K562 (cell line): ENCODE data around the gene ORAI3.

ENCODE experiments used
- SREBF2 ChIP-seq: sonication (generic); formaldehyde crosslinking; IDR thresholded peaks from 2 replicates; pipeline ENCODE4 v1.4.0; 2020; ENCODE audit warnings: mild to moderate bottlenecking, missing genetic modification reagents
- ZHX1 ChIP-seq: fragments of 150-350 bp; conservative IDR thresholded peaks from 2 replicates; pipeline ENCODE4 v1.6.1; 2014; ENCODE audit warnings: low read length

GRCh38 chr16:30992931-30993816 is 44.3 kb downstream of the ORAI3 start:
- TF ChIP-seq SREBF2 (CRISPR knock-in tag) (no peak), ZHX1 (no peak)
